ENCODE measurements around the gene RAB5B. TPM values are rescaled to one million over a fixed set of nuclear protein-coding genes. Genes with fewer than 3 reads are reported as not detected.

Gene RAB5B
- total RNA-seq, 1 experiment from 2014 or later: 48.4 TPM

DNA sequence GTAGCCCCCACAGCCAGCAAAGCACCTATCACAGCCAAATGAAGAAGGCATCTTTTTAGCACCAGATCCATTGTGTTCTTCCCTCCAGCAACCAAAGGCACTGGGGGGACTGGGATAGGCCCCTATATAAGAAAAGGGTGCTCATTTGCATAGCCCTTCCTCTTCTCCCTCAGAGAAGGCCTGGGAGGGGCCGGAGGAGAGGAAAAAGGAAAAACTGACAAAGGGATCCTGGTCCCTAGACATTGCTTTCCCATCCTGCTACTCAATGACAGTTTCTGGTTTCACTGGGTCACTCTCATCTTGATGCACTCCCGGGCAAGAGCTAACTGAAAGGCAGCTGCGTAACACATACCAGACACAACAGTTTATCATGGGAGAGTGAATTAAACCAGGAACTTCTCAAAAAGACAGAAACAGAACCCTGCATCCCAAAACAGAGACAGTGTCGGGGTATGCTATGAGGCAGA is 7.9 kb upstream of the RAB5B start, which contains the start of gene PMEL:
Gene PMEL, minus strand, starts transcription at position 102 of the 467 bp plus-strand sequence. Its CDS starts 31 bp downstream, at position 71.
- H4K5ac ChIP-seq (ENCODE audit: insufficient read length, low read depth, low read length): no peak within 1 kb of the TSS
- H3K4me2 ChIP-seq (ENCODE audit: insufficient read depth, insufficient read length, low read length): peak within 1 kb of the TSS; percentile 93
- H3K9me3 Mint-ChIP-seq: no peaks in the 10 kb centered on the region
- no peak within 1 kb of the TSS for H2AK5ac ChIP-seq (ENCODE audit: insufficient read length, low read length)
- H3K9me3 ChIP-seq (ENCODE audit: control insufficient read depth, low read depth, low read length): no peaks in the 10 kb centered on the region
- peaks cover 9 to 33% (median 28%) of the 10 kb centered on the region in 3 experiments; a peak in 6 of 7 replicates for H3K36me3 Mint-ChIP-seq (ENCODE audit: insufficient read depth in 1 of 3, low read depth in 3 of 3)
- H3K4ac ChIP-seq (ENCODE audit: low read depth, low read length): no peak within 1 kb of the TSS
- no peak within 1 kb of the TSS for H3K18ac ChIP-seq (ENCODE audit: insufficient read length, low read depth, low read length)
- H3K27ac ChIP-seq (ENCODE audit: insufficient read length, low read depth, low read length): peak within 1 kb of the TSS; percentile 46
- WGBS (ENCODE audit: extremely low coverage, insufficient read length, low lambda C conversion rate): no CpG with 5 or more reads among the region's 4 CpGs
- H3K79me1 ChIP-seq (ENCODE audit: insufficient read depth, low read depth, low read length, poor library complexity, severe bottlenecking): no peaks in the 10 kb centered on the region
- H3K4me1 ChIP-seq (ENCODE audit: insufficient read depth, low read length): peaks cover 3% of the 10 kb centered on the region; the same call in 1 of the 2 replicates
- no peaks in the 10 kb centered on the region for H4K20me1 ChIP-seq (ENCODE audit: control insufficient read depth, insufficient read depth, insufficient read length)
- H3K27me3 ChIP-seq (ENCODE audit: insufficient read depth, low read length): no peaks in the 10 kb centered on the region
- H4K91ac ChIP-seq (ENCODE audit: insufficient read length, low read depth, low read length): no peak within 1 kb of the TSS
- peak; percentile 66 for DNase-seq
- no peak within 1 kb of the TSS for H4K8ac ChIP-seq (replicated peaks; ENCODE audit: insufficient read length, low read depth, low read length)
- peaks cover 22 to 28% of the 10 kb centered on the region in 2 experiments for H3K4me1 Mint-ChIP-seq
- peak within 1 kb of the TSS; percentile 96 to 99 for H3K4me3 Mint-ChIP-seq
- H3K23me2 ChIP-seq (ENCODE audit: insufficient read length, low read depth, low read length, poor library complexity, severe bottlenecking): peaks cover 15% of the 10 kb centered on the region
- no peak within 1 kb of the TSS; the same call in 1 of the 2 replicates for H3K14ac ChIP-seq (ENCODE audit: insufficient read depth, low read length)
- H3K27ac Mint-ChIP-seq: peak within 1 kb of the TSS; percentile 92 to 98 (median 97)
- no peak within 1 kb of the TSS for H2AFZ ChIP-seq (ENCODE audit: low read length)
- peak within 1 kb of the TSS; percentile 92 for H3K9ac ChIP-seq (ENCODE audit: extremely low read depth, insufficient read length, low read length)
- H2BK12ac ChIP-seq (ENCODE audit: insufficient read length, low read depth, low read length): no peak within 1 kb of the TSS
- H2BK20ac ChIP-seq (ENCODE audit: low read depth, low read length, poor library complexity, severe bottlenecking): no peak within 1 kb of the TSS
- H3K27me3 Mint-ChIP-seq (ENCODE audit: low read depth): no peaks in the 10 kb centered on the region
- no peaks in the 10 kb centered on the region; the same call in 1 of the 2 replicates for H3K79me2 ChIP-seq (ENCODE audit: insufficient read depth, low read length)
- no peak within 1 kb of the TSS for H2BK15ac ChIP-seq (ENCODE audit: low read depth, low read length)
- H3K23ac ChIP-seq (ENCODE audit: insufficient read length, low read depth, low read length): no peak within 1 kb of the TSS
- H3K56ac ChIP-seq (ENCODE audit: insufficient read length, low read depth, low read length): no peak within 1 kb of the TSS
- no peak within 1 kb of the TSS for H3T11ph ChIP-seq (ENCODE audit: low read length)
- TF ChIP-seq CTCF (conservative IDR thresholded peaks at IDR 0.05): no peak
- H2BK5ac ChIP-seq (ENCODE audit: insufficient read length, low read length): no peak within 1 kb of the TSS
- H2BK120ac ChIP-seq (ENCODE audit: low read depth, low read length, poor library complexity, severe bottlenecking): no peak within 1 kb of the TSS
